ENCODE data around the gene LRRC46. TPM values are rescaled to one million over a fixed set of nuclear protein-coding genes. Genes with fewer than 3 reads are reported as not detected.

LRRC46 gene
- total and polyA plus RNA-seq, 2 of the 13 experiments (the other 11 are each of a cell fraction or from before 2014, with no cell fraction given): 0.09 TPM

GRCh38 chr17:47819475-47819874, 12.0 kb upstream of the LRRC46 start:
- no peaks in the 10 kb centered on the region; a peak in 1 of 5 replicates for H3K27me3 ChIP-seq (ENCODE audit: control insufficient read depth in 1 of 2, insufficient read depth in 2 of 2, low read length in 2 of 2)
- 88% methylated on average over 10 of the region's 10 CpGs for WGBS (ENCODE audit: low lambda C conversion rate)
- intact Hi-C loops (cut with micrococcal nuclease; ENCODE audit: unreplicated experiment) (no loop called here), in situ Hi-C loops (cut with HindIII; ENCODE audit: extremely low pct_ligation_motif_present, low pct_unique_long_range_greater_than_20kb) (no loop called here)
- H3K4me3 ChIP-seq (replicated peaks in 1 of 3; ENCODE audit: insufficient read depth in 1 of 3, low read depth in 2 of 3, low read length in 3 of 3): no peak overlapping the region
- DNase-seq (ENCODE audit: low spot score) (no peak), FAIRE-seq (no peak), ATAC-seq (no peak)
- POLR2A ChIA-PET: no interaction called here
- H3K79me2 ChIP-seq (ENCODE audit: insufficient read depth, low read length): no peaks in the 10 kb centered on the region
- peaks cover 19% of the 10 kb centered on the region for H3K4me1 ChIP-seq (ENCODE audit: insufficient read depth, low read length)
- H3K4me2 ChIP-seq (ENCODE audit: low read depth, low read length): no peak overlapping the region
- no peak overlapping the region for H3K27ac ChIP-seq (ENCODE audit: extremely low read length, insufficient read depth, low read length)
- H3K9me3 ChIP-seq (ENCODE audit: low read length): no peaks in the 10 kb centered on the region
- no peaks in the 10 kb centered on the region for H4K20me1 ChIP-seq (ENCODE audit: insufficient read depth, low read length)
- CTCF ChIA-PET (ENCODE audit: low intra/inter-chr PET ratio, low total read pairs): no interaction called here
- TF ChIP-seq CENPX (CRISPR knock-in tag; IDR thresholded peaks at IDR 0.05): no peak
- no peak for TF ChIP-seq FOXA3 (CRISPR knock-in tag; IDR thresholded peaks at IDR 0.05)
- no peak for TF ChIP-seq ZBTB8A (CRISPR knock-in tag; IDR thresholded peaks at IDR 0.05; ENCODE audit: borderline replicate concordance, low read depth)
- no peak for TF ChIP-seq TCF7 (IDR thresholded peaks at IDR 0.05; ENCODE audit: low read depth)
- TF ChIP-seq MATR3 (CRISPR knock-in tag; IDR thresholded peaks at IDR 0.05): no peak
- no peak for TF ChIP-seq ZBTB14 (CRISPR knock-in tag; IDR thresholded peaks at IDR 0.05)
- TF ChIP-seq TAF1 (CRISPR knock-in tag; IDR thresholded peaks at IDR 0.05): no peak
- TF ChIP-seq EZH2 (conservative IDR thresholded peaks at IDR 0.05; ENCODE audit: low read depth, low read length): no peak
- TF ChIP-seq ZNF775 (CRISPR knock-in tag; IDR thresholded peaks at IDR 0.05; ENCODE audit: borderline replicate concordance): no peak
- TF ChIP-seq ZNF207 (IDR thresholded peaks at IDR 0.05; ENCODE audit: borderline replicate concordance): no peak
- no peak for TF ChIP-seq ZUFSP (CRISPR knock-in tag; IDR thresholded peaks at IDR 0.05; ENCODE audit: borderline replicate concordance)
- TF ChIP-seq, protein P1, sequence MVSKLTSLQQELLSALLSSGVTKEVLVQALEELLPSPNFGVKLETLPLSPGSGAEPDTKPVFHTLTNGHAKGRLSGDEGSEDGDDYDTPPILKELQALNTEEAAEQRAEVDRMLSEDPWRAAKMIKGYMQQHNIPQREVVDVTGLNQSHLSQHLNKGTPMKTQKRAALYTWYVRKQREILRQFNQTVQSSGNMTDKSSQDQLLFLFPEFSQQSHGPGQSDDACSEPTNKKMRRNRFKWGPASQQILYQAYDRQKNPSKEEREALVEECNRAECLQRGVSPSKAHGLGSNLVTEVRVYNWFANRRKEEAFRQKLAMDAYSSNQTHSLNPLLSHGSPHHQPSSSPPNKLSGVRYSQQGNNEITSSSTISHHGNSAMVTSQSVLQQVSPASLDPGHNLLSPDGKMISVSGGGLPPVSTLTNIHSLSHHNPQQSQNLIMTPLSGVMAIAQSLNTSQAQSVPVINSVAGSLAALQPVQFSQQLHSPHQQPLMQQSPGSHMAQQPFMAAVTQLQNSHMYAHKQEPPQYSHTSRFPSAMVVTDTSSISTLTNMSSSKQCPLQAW (CRISPR knock-in tag; IDR thresholded peaks at IDR 0.05): no peak
- no peak for TF ChIP-seq BHLHE40 (IDR thresholded peaks at IDR 0.05; ENCODE audit: low read length)
- TF ChIP-seq GMEB1 (CRISPR knock-in tag; IDR thresholded peaks at IDR 0.05; ENCODE audit: borderline replicate concordance): no peak
- peaks cover 21 to 37% of the 10 kb centered on the region in 2 experiments; a peak in 4 of 5 replicates for H3K36me3 ChIP-seq (replicated peaks in 1 of 2; ENCODE audit: control insufficient read depth in 1 of 2, insufficient read depth in 2 of 2, low read length in 2 of 2)
- H3K9ac ChIP-seq (ENCODE audit: insufficient read depth, low read depth, low read length): no peak overlapping the region
- no TSS peak for BruUV-seq (replicated peaks)
- H2AFZ ChIP-seq (ENCODE audit: low read length): no peak overlapping the region

Data from HepG2 (cell line).